IPS-15b (cell line): ENCODE data around the gene TNS3.

ENCODE experiments used
- H3K27me3 ChIP-seq: one replicate; pipeline ENCODE4 v1.6.1; 2013; ENCODE audit warnings: low read length; ENCODE audit not compliant: control insufficient read depth, insufficient read depth
- H3K36me3 ChIP-seq: one replicate; pipeline ENCODE4 v1.6.1; 2013; ENCODE audit warnings: low read length; ENCODE audit not compliant: control insufficient read depth, insufficient read depth
- H3K4me1 ChIP-seq: one replicate; pipeline ENCODE4 v1.6.1; 2013; ENCODE audit warnings: mild to moderate bottlenecking, low read length; ENCODE audit not compliant: control insufficient read depth, insufficient read depth
- H3K4me3 ChIP-seq: one replicate; pipeline ENCODE4 v1.5.1; 2013; ENCODE audit warnings: low read depth, low read length
- H3K9ac ChIP-seq: one replicate; pipeline ENCODE4 v1.6.1; 2013; ENCODE audit warnings: low read depth, mild to moderate bottlenecking, low read length
- H3K9me3 ChIP-seq: one replicate; pipeline ENCODE4 v1.6.1; 2013; ENCODE audit warnings: mild to moderate bottlenecking, low read length; ENCODE audit not compliant: control insufficient read depth, insufficient read depth

TNS3 gene

DNA sequence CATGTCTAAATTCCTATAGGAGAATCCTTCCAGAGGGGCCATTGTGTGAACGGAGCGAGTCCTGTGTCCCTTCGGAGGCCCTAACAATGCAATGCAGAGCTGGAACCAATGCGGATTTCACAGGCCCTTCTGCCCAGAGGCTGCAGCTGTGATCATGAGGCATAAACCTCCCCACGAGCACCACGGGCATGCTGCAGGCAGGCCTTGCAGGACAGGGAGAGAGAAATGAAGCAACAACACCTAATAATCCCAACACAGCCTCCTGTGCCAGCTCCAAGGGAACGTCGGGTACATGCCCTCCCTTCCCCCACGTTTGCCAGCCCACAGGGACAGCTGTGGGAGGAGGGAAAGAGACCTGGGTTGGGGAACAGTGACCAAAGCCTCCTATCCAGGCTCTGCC lies 74.4 kb downstream of the TNS3 start:
- Histone ChIP-seq H3K27me3 (no peaks in the 10 kb centered on the region), H3K9ac (no peak overlapping the region), H3K4me1 (peaks cover 5% of the 10 kb centered on the region), H3K36me3 (peaks cover 11% of the 10 kb centered on the region), H3K4me3 (no peak overlapping the region), H3K9me3 (no peaks in the 10 kb centered on the region)

DNA sequence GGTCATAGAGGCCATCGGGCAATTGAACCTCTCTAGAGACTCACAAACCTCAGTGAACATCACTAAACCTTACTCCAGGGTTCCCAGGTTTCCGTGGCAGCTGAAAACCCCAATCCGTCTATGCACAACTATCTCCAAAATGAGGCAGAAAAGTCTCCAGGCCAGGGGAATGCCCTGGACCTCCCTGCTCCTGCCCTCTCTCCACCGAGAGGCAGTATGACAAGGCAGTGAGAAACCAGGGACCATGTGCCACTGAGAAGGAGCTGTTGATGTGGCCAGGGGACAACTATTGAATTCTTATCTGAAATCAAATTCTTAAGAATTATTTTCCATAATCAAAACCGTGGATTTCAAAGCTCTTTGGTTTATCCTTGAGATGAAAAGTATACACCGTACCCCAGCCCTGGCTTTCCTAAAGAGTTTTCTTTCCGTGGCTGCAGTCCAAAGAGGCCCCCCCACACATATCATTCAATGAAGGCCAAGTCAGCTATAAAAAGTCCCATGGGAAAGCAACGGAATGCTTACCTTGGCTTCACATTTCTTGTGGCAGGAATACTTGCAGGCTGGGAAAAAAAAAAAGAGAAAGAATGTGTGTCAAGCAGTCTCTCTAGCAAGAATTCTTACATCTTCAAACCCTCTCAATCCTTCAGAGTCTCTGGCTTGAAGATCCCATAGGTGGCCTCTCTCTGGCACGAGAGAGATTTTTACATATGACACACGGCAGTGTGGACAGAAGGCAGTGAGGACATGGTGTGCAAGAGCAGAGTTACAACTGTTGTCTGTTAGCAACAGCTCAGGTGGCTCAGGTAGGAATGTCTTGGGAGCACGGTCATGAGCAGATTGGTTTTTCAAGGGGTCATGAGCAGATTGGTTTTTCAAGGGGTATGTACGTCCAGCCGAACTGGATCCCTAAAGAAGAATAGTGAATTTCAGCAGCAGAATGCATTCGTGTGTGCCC lies 75.2 kb downstream of the TNS3 start:
- peaks cover 5% of the 10 kb centered on the region for H3K4me1 ChIP-seq
- H3K9me3 ChIP-seq, result no peaks in the 10 kb centered on the region
- no peak overlapping the region for H3K4me3 ChIP-seq
- no peaks in the 10 kb centered on the region for H3K27me3 ChIP-seq
- peaks cover 7% of the 10 kb centered on the region for H3K36me3 ChIP-seq
- no peak overlapping the region for H3K9ac ChIP-seq

DNA sequence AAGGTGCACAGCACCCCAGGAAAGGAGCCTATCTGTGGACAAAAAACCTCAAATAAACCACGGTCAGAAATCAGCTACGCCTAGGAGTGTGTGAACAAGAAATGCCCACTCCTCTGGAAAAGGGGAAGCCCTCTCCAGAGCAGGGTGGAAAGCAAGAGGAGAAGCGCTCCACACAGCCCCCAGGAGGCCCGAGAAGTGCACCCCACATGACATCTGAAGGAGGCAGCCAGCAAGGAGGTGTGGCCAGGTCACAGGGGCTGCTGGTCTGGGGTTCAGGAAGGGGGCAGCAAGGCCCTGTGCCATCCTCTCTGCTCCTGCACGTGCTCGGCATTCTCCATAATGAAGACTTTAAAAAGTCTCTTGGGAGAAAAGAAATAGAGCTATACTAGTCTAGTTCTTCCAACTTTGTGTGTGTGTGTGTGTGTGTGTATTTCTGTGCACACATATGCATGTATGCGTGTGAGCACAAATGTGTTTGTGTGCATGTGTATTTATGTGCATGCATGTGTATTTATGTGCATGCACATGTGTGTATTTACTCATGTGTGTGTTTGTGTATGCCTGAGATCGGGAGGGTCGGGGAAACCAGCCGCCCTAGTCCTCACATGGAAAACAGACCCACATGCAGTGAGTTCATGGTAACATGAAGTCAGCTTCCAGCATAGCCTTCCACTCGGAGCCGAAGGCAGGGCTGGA lies 76.5 kb downstream of the TNS3 start:
- H3K9me3 ChIP-seq, result no peaks in the 10 kb centered on the region
- peaks cover 5% of the 10 kb centered on the region for H3K4me1 ChIP-seq
- H3K4me3 ChIP-seq, result no peak overlapping the region
- H3K27me3 ChIP-seq, result no peaks in the 10 kb centered on the region
- no peak overlapping the region for H3K9ac ChIP-seq
- peaks cover 5% of the 10 kb centered on the region for H3K36me3 ChIP-seq

DNA sequence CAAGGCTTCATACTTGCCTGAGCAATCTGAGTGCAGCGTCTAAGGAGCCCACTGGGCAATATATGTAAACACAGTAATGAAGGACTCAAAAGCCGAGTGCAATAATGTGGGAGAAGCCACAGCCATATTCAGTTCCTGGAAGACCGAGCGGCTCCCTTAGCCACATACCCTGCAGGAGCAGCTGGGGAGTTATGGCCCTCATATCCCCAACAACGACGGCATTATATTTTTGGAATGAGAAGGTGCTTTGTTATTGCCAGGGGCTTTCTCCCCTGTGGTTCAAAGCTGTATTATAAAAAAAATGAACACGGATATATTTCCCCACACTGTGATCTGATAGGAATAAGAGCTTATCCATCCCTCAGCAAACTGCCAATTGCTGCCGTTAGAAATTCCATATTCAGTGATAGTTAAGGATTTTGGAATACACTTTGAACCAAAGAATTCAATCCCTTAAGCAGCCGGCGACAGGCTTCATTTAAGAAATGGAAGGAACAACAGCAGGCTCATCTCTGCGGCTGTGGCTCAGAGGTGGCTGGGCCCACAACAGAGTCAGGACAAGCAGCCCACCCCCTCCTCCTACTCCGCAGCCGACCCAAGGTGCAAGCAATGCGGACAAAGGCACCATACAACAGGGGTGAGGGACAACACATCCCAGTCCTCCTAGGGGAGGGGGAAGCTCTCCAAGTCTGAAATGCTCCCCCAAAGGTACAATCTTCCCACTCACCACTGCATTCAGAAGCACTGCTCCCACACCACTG lies 77.2 kb downstream of the TNS3 start:
- Histone ChIP-seq H3K4me3 (no peak overlapping the region), H3K4me1 (peaks cover 5% of the 10 kb centered on the region), H3K9ac (no peak overlapping the region), H3K27me3 (no peaks in the 10 kb centered on the region), H3K9me3 (no peaks in the 10 kb centered on the region), H3K36me3 (no peaks in the 10 kb centered on the region)

DNA sequence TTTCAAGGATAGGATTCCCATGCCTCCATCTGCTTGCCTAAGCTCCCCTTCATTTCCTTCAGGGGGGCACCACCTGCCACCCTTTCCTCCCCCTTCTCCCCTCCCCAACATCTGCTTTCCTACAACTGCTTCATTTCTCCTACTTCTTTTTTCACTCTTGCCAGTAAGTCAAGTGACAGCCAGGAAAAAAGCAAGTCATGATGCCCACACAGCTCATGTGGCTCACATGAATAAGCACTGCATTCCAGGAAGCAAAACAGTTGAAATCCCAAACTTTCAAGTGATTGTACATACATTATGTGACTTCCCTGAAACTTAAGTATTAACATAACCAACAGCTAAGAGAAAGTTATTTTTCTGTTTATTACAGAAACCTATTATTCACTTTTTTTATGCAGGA lies 78.6 kb downstream of the TNS3 start:
- H3K9me3 ChIP-seq, result no peaks in the 10 kb centered on the region
- no peaks in the 10 kb centered on the region for H3K36me3 ChIP-seq
- H3K9ac ChIP-seq, result no peak overlapping the region
- no peak overlapping the region for H3K4me3 ChIP-seq
- peaks cover 5% of the 10 kb centered on the region for H3K4me1 ChIP-seq
- H3K27me3 ChIP-seq, result no peaks in the 10 kb centered on the region

DNA sequence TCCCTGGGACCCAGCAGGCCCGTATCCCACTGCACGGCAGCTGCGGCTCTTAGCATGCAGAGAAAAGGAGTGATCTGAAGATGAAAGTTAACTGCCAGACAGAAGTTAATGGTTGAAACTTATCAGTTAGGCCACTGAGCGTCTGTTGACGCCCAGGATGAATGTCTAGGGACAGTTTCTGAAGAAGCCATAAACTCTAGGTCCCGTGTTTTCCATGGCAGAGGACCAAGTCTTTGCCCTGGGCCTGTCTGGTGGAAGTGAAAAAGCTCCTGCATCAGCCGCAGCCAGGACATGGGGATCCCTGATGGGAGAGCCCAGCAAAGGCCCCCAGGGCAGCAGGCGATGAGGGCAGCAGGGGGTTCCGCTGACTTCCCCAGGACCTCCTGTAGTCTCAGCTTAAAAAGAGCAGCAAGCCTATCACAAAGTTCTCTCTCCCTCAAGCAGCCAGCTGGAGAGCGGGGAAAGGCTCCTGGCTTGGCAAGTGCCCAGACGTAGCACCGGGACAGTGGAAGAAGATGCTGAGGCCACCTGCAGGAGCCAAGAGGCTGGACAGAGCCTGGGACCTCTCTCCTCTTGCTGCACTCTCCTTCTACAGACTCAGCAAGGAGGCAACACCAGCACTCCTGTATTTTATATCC lies 79.6 kb downstream of the TNS3 start:
- no peaks in the 10 kb centered on the region for H3K9me3 ChIP-seq
- no peaks in the 10 kb centered on the region for H3K27me3 ChIP-seq
- H3K4me1 ChIP-seq, result peaks cover 5% of the 10 kb centered on the region
- H3K36me3 ChIP-seq, result no peaks in the 10 kb centered on the region
- H3K4me3 ChIP-seq, result no peak overlapping the region
- no peak overlapping the region for H3K9ac ChIP-seq

DNA sequence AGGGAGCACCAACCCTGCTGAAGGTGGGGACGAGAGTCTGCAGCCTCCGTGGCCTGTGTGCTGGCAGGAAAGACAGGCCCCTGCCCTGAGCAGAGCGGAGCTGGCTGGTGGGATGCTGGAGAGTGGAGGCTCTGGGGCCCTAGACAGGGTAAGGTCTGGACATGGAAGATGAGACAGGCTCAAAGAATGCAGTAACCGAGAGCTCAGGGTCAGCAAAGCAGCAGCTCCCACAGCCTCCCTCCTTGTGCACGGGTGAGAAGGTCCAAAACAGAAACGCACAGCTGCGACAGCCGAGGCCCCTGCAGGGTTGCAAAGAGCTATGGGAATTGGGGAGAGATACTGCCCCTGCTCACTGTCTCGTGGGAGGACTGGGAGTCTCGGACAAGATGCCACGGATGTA lies 80.5 kb downstream of the TNS3 start:
- Histone ChIP-seq H3K36me3 (no peaks in the 10 kb centered on the region), H3K4me3 (no peak overlapping the region), H3K9me3 (no peaks in the 10 kb centered on the region), H3K4me1 (peaks cover 5% of the 10 kb centered on the region), H3K27me3 (no peaks in the 10 kb centered on the region), H3K9ac (no peak overlapping the region)

DNA sequence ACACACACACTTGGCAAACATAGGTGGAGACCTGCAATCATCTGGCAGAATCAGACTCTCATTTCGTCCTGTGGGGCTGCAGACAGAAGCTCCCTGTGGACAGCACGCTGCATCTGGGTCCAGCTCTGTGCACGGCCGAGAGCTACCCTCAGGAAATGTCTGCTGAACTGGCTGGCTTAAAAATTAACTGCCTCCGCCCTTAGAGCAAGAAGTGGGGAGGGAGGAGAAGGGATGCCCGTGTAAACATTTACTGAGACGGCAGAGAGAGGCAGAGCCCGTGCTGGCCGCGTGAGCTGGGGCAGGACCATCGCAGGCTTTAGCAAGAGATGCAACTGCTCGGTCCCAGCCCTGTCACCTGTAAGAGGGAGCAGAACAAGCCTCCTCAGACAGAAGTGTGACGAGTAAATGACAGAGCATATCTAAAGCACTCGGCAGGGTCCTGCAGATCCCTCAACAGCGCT lies 81.8 kb downstream of the TNS3 start:
- Histone ChIP-seq H3K9me3 (no peaks in the 10 kb centered on the region), H3K4me1 (peaks cover 5% of the 10 kb centered on the region), H3K4me3 (no peak overlapping the region), H3K27me3 (no peaks in the 10 kb centered on the region), H3K36me3 (no peaks in the 10 kb centered on the region), H3K9ac (no peak overlapping the region)

DNA sequence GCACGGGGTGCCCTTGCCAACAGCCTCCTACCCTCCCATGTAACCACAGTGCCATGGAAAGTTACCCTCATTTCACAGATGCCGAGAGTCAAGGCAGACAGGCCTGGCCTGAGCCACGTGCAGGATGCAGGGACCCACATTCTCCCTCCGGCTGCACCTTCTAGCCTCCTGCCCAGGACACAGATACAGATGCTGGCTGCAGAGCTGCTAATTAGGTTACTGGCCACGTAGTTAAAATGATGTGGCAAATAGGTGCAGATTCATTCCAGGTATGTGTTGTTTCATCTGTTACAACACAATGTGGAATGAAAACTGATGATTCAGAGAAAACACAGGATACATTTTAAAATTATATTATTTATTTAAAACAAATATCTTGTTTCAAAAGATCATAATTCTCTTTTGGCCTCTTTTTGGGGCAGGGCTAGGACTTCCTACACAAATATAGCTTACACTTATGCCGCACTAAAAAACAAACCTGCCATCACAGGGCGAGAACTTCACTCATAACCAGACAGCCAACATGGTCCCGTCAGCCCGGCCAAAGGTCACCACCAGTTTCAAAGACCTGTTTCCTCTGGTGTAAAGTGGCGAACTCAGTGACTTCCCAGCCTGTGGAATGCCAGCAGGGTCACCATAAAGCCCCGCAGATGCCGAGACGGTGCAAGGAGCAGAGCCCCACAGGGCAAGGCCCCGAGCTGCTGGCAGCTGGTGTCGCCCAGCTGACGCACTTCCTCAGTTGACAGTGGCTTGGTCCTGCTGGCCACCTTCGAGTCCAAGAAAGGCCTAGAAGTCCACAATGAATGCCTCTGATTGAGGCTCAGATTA lies 83.5 kb downstream of the TNS3 start:
- Histone ChIP-seq H3K4me1 (peaks cover 14% of the 10 kb centered on the region), H3K4me3 (no peak overlapping the region), H3K27me3 (no peaks in the 10 kb centered on the region), H3K9me3 (no peaks in the 10 kb centered on the region), H3K9ac (no peak overlapping the region), H3K36me3 (no peaks in the 10 kb centered on the region)

DNA sequence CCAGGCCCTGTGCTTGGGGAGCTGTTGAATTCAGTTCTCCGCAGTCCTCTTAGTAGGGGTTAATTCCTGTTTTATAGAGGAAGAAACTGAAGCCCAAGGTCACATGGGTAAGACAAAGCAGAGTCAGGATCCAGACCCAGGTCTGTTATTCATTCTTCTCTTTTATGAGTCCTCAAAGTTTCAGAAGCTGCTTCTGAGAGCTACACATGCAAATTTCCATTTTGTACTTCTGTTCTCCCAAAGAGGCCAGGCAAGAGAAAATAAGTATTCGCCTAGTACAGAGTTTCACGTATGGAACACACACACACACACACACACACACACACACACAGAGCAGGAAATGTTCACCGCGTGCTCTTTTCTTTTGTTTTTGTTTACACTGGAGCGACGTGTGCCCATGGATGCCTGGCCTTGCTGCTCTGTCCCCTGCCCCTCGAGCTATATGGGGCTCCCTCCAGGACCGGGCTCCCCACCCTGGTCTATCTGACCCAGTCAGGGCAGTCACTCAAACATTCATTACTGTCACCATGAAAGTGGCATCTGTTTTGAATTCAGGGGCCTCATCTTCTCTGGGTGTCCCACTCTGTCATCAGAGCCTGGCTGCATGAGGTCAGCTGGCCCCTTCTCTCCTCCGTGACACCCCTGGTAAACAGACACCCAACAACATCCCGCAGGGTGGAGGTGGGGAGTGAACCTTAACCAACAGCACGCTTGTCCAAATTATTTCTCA lies 84.4 kb downstream of the TNS3 start:
- no peaks in the 10 kb centered on the region for H3K9me3 ChIP-seq
- H3K4me3 ChIP-seq, result no peak overlapping the region
- peaks cover 17% of the 10 kb centered on the region for H3K4me1 ChIP-seq
- no peaks in the 10 kb centered on the region for H3K36me3 ChIP-seq
- H3K27me3 ChIP-seq, result no peaks in the 10 kb centered on the region
- no peak overlapping the region for H3K9ac ChIP-seq
